H1 (cell line): ENCODE measurements around the gene LTBP1. TPM values are rescaled to one million over a fixed set of nuclear protein-coding genes. Genes with fewer than 3 reads are reported as not detected.

Experiments
- BCL11A ChIP-seq, 2 experiments: IDR thresholded peaks; one replicate each; pipeline ENCODE4 v1.6.1; 2011; ENCODE audit warnings: low read depth in 2 of 2, low read length in 2 of 2, mild to moderate bottlenecking in 2 of 2
- GABPA ChIP-seq: IDR thresholded peaks from 2 replicates; pipeline ENCODE4 v1.6.1; 2011; ENCODE audit warnings: mild to moderate bottlenecking, low read length, moderate library complexity, borderline replicate concordance; ENCODE audit not compliant: insufficient read depth
- RXRA ChIP-seq: IDR thresholded peaks from 2 replicates; pipeline ENCODE4 v1.6.1; 2011; ENCODE audit warnings: low read depth, mild to moderate bottlenecking, low read length, moderate library complexity; ENCODE audit not compliant: insufficient read depth
- TAF1 ChIP-seq: IDR thresholded peaks from 2 replicates; pipeline ENCODE4 v1.6.1; 2011; ENCODE audit warnings: mild to moderate bottlenecking, low read depth, low read length
- ZNF274 ChIP-seq: IDR thresholded peaks from 2 replicates; pipeline ENCODE4 v1.7.0; 2012; ENCODE audit warnings: low read length, borderline replicate concordance; ENCODE audit errors: extremely low read depth
- polyA plus RNA-seq, 7 experiments: library from polyadenylated mRNA; depleted of rRNA in 3 of 7; stranded (reverse) in 5 of 7; unstranded in 2 of 7; fragments of >200 nt in 5 of 7; fragments of 200-250 nt in 2 of 7; gene quantifications; 1 replicate in 5 of 7; 2 replicates in 1 of 7; 4 replicates in 1 of 7; pipeline versions ENCODE4 v1.2.1 to v1.2.3, GENCODE V29; 2011 to 2013; ENCODE audit warnings: missing spikeins in 2 of 7, mixed read lengths in 2 of 7
- total RNA-seq: library from RNA; stranded (reverse); fragmentation: NEBNext Ultra II Directional; extraction: Animal tissue kit (Norgen Biotek cat#: 25700); gene quantifications from 2 replicates; pipeline ENCODE4 v1.2.1, GENCODE V29; 2021

LTBP1 gene
- total and polyA plus RNA-seq, 2 of the 8 experiments (the other 6 are each of a cell fraction or from before 2014, with no cell fraction given), result 15.4 to 24.7 TPM

- TF ChIP-seq GABPA (no peak), RXRA (no peak), TAF1 (no peak), ZNF274 (no peak), BCL11A (IDR thresholded peaks at IDR 0.05; ENCODE audit: low read depth in 2 of 2, low read length in 2 of 2) (no peak)
These were observed 337.5 kb downstream of the LTBP1 start (continued) for GRCh38 chr2:33284287-33284686.
